HG02943 (cell line): ENCODE results near the gene AGXT.

ENCODE experiments used
- ATAC-seq: cut with Tn5 transposase; IDR thresholded peaks from one replicate; pipeline ENCODE4 v1.9.1; 2021; ENCODE audit warnings: mild to moderate bottlenecking, low read depth, moderate library complexity; ENCODE audit not compliant: unreplicated experiment

Gene AGXT

GRCh38 chr2:240912878-240913809, 44.5 kb downstream of the AGXT start:
- ATAC-seq: no peak

DNA sequence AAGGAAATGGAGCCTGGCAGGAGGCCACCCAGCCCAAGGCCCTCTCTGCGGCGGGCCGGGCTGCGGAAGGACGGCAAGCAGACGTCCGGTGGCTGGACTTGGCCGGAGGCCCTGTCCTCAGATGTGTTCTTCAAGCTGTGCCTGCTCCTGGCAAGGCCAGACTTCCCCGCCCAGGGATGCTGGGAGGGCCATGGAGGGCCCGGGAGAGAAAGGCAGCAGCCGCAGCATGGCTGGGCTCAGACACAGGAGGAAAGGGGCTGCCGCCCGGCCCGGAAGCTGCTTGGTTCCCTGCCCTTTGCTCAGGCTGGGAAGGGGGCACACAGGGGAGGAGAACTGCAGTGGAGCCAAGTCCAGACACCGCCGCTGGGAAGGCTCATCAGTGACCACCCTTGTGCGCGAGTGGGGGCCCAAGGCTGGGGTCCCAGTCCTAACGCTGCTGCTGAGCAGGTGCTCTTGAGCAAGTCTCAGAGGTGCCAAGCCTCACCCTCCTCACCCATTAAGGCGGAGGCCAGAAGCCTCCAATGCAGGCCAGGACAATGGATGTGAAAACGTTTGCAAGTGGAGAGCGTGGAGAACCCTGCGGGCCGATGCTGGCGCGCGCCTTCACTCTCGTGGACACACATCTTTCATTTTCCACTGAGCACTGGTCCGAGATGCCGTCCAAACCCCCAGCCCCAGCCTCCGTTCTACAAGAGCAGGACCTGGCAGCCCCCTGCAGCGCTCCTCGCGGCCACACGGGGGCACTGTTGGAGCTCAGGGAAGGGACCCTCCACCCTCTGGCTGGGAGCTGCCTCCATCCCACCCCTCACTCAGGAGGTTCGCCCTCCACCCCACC, 45.4 kb downstream of the AGXT start:
- ATAC-seq: no peak

- no peak for ATAC-seq
These were observed 46.3 kb downstream of the AGXT start for GRCh38 chr2:240914645-240915525.

DNA sequence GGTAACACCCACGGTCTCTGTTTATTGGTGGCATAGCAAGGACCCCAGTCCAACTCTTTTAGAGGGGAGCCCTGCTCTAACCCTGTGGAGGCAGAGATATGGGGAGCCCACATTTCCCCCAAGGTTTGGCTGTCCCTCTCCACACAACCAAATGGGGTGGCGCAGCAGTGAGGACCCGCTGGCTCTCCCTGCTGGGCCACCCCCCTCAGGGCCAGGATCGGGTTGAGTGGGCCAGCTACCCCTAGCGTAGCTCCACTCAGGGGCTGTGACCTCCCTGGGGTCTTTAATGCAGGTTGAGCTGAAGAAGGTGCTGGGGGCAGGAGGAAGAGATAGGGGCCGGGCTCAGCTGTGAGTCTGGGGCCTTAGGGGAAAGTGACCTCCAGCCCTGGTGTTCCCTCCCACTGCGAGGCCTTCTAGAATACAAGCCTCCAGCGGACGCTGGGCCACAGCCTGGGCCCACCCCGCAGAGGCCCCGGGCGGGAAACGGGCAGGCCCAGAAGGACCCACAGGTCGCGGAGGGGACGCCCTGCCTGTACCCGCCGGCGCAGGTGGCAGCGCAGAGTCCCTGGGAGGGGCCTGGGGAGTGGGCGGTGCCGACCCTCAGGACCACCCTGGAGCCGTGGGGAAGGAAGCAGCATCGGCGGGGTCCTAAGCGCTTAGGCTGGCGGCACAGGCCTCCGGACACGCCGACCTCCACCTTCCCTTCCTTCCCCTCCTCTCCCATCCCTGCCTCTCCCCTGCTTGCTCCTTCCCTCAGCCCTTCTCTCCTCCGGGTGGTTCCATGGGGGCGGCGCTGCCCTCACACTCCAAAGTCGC, 47.1 kb downstream of the AGXT start:
- ATAC-seq: no peak

DNA sequence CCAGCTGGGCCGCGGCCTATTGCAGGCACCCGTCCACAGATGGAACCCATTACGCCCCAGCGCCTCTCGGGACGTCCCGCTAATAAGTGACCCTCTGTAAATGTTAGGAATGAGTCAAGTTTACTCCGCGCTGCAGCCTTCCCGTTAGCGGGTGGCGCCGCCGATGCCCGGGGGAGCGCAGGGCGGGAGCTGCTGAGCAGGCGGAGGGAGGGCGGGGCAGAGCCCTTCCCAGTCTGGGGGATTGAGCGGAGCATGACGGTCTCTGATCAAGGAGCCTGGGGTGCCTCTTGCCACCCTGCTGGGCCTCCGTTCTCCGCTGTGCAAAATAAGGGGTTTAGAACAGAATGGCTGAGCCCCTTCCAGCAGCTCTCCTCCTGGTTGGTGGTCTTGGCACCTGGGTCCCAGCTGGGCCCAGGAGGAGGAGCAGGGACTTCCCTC, 48.0 kb downstream of the AGXT start:
- ATAC-seq: no peak

DNA sequence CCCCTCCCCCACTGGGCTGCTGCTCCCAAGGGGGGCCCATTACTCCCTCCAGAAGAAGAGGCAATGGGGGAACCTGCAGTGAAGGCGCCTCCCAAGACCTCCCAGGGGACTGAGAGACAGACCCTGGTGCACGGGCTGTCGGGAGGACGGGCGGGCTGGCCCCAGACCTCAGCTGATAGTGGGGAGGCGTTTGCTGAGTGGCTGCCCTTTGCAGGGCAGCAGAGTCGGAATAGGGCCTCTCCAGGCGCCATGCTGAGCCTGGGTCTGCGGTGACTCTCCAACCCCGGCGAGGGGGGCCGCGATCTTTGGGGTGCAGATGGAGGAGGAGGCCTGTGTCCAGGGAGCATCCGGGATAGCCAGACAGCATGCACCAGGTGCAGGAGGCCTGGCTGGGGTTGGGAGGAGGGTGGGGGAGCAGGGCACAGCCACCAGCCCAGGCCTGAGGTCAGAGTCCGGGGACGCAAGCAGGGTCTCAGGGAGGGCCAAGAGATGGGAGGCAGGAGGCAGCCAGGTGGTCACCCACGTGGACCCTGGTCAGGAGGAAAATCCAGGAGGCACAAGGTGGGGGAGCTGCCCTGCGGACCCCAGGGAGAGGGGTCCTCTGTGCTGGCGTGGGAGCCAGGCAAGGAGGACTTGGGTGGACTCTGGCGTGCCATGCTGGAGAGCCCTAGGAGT, 48.5 kb downstream of the AGXT start:
- no peak for ATAC-seq

DNA sequence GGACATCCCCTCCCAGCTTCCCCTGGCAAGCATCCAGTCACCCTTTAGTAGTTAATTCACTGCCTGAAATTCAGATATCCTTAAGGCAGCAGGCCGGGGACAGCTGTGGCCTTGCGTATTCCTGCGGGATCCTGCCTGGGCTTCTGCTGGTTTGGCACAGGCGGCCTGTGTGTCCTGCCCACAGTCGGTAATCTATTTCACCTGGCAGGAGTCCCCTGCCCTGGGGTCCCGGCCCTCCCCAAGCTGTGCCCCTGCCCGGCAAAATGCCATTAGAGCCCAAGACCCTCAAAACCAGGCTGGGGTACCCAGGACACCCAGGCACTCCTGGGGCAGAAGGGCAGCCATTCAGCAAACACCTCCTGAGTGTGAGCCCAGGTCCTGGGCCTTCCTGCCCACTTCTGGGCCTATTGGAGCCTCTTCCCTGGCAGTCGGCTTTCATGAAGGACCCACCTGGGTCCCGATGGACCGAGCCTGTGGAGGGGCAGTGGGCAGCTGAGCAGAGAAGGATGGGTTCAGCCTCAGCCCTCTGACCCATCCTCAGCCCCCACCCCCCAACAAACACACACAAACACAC, 49.1 kb downstream of the AGXT start:
- no peak for ATAC-seq

- no peak for ATAC-seq
These were observed 49.9 kb downstream of the AGXT start for GRCh38 chr2:240918258-240919091.

DNA sequence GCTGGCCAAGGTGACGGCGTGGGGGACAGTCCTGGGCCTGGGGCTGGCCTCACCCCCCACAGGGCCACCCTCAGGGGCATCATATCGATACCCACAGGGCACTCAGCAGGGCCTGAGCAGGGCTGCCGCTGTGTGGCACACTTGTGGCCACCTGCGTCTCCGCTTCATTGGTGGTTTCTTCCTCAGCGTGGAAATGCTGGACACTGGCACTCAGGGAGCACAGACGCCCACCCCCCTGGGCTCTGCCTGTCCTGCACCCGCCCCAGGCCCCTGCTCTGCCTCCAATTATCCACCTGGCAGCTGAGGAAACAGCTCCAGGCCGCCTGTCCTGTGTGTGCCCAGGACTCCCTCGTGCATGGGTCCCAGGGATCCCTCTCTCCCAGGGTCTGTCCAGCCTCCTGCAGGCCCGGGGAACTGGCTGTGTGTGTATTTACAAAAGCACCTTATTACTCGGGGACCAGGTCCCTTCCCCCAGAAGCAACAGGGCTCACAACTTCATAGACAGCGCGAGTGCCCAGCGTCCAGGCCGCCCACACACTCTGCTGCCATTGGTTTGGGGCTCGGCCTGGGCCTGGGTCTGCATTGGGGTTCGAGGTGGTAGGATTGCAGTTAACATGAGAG, 50.6 kb downstream of the AGXT start:
- no peak for ATAC-seq

GRCh38 chr2:240919786-240920782, 51.5 kb downstream of the AGXT start:
- ATAC-seq: no peak

- no peak for ATAC-seq
These were observed 52.2 kb downstream of the AGXT start for GRCh38 chr2:240920783-240921231.

GRCh38 chr2:240921311-240921994, 52.8 kb downstream of the AGXT start:
- ATAC-seq: no peak

GRCh38 chr2:240921995-240922244, 53.3 kb downstream of the AGXT start:
- no peak for ATAC-seq

- no peak for ATAC-seq
These were observed 53.8 kb downstream of the AGXT start for GRCh38 chr2:240922245-240922981.

- no peak for ATAC-seq
These were observed 54.4 kb downstream of the AGXT start for GRCh38 chr2:240922982-240923537.
